ENCODE data around the gene PIP4K2A.
"Not testable (repeated sequence)": the region's sequence is repeated elsewhere in the genome, so short reads cannot be mapped to it uniquely, and the experiment has no call there.

Gene PIP4K2A

DNA sequence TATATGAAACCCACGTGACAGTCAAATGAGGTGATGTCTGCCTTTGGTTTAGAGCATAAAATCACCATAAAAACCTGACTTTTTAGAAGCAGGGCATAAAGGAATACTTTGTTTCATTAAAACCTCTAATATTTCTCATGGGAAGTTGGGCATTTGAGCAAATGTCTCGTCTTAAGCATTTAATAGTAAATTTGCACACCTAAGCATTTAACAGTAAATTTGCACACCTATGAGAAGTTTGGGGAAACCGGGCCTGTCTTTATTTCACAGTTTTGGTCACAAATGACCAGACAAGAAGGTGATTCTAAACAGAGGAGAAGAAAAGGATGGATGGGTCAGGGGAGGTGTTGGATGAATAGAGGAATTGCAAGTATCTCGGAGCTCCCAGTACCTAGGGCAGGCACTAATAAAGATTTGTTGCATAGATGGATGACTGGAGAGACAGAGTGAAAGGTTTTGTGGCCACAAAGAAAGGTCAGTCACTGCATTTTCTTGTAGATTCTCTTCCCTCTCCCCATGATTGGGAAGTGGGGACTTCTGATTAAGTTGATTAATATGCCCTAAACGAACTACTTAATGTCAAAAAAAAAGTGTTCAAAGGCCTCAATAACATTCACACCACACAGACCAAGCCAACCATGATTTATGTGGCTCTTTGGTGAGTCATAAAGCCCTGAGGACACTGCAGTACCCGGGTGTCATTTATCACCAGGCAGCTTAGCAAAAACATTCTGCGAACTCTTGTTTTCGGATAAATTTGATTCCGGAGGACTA, 210.9 kb downstream of the PIP4K2A start:
- DNase-seq = no peak

DNA sequence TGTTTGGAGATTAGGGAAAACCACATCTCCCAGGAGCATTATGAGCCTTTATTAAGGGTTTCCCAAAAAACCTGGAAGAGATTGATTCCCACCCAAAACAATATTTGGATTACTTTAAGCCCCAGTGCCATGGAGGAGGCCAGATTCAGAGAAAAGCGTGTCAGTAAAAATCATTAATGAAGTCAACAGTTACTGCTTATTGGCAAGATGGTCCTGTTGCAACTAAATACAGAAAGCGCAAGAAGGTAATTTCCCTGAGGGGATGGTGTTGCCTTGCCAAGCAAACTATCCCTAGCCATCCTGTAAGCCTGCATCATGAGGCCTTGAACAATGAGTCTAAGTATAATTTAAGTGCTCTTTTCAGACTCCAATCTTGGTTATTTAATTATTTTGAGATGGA, 212.5 kb downstream of the PIP4K2A start:
- no peak for DNase-seq

DNA sequence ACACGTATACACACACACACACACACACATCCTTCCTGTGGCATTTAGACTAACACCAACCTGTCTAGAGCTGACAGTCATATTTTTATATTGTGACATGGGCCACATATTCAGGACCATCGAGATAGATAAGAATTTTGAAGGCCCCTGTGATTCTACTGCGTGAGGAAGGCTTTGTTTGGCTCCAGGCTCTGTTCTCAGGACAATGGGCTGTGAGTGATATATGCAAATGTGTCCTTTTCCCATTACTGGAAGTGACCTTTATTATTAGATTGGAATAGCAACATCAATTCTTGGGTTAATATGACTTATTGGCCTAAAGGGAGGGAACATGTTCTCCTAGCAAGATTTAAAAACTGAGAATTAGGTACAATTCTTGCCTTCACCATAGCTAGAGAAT, 213.0 kb downstream of the PIP4K2A start:
- no peak for DNase-seq

DNA sequence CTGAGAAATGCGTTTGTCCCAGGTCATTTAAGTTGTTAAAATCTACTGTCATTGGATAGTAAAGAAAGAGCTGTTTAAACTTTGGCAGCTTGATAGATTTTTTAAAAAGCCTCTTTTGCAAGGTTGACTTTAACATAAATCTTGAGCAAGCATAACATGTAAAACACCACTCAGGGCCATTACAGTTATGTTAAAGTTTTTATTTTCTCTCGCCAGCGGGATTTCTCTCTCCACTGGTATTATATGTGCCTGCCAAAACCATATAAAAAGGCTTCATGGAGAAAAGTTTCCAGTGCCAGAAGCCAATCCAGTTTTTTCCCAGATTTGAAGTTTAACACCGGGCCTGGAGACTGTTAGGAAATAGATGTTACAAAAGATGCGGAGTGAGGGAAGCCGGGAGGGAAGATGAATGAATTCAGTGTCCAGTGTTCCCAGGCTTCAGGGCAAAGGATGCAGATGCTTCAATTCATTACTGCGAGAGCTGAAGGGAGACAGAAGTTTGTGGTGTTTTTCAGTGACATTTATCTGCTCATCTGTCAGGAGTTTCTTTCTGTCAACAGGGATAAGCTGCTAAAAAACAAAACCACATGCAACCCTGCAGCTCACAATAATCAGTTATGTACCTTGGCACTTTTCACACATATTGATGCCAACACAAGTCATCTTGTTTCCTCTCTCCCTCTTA, 213.6 kb downstream of the PIP4K2A start:
- no peak for DNase-seq

DNA sequence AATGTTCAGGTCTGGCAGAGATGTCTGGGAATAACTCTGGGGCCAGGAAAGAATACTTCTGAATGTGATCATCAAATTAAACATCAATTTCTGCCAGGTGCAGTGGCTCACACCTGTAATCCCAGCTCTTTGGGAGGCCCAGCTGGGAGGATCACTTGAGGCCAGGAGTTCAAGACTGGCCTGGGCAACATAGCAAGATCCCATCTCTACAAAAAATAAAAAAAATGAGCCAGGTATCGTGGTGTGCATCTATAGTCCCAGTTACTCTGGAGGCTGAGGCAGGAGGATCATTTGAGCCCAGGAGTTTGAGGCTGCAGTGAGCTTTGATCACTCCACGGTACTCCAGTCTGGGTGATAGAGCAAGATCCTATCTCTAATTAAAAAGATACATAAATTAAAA, 214.4 kb downstream of the PIP4K2A start:
- DNase-seq = not testable (repeated sequence)

DNA sequence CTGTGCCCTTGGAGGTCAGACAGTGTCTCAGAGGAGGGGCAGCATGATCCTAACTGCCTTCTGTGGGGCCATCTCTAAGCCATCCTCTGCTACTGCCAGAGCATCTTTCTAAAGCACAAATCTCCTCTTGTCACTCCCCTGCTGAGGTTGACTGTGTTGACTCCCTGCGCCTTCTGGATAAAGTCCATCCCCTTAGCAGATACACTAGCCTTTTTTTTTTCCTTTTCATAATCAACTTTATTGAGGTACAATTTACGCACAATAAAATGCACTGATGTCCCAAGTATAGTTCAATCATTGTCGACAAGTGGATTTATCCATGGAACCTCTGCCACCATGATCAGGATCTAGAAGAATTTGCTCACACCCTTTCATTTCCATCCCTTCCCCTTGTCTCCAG, 219.0 kb downstream of the PIP4K2A start:
- DNase-seq = no peak

DNA sequence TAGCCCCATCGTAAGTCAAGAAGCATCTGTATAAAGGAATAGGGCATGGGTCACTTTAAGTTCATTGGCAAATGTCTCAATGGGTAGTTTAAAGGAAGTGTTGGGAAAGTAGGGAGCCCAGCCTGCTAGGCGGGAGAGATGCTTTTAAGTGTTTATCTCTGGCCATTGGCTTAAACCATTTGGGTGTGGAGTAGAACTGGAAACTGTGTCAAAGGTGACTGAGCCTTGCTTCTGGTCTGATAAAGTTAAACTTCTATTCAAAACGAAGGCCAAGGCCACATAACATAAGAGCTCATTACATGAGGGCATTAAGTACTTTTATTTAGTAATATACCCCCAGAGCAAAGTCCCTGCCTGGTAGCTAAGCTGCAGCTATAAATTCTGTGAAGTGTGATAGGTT, 220.4 kb downstream of the PIP4K2A start:
- no peak for DNase-seq

DNA sequence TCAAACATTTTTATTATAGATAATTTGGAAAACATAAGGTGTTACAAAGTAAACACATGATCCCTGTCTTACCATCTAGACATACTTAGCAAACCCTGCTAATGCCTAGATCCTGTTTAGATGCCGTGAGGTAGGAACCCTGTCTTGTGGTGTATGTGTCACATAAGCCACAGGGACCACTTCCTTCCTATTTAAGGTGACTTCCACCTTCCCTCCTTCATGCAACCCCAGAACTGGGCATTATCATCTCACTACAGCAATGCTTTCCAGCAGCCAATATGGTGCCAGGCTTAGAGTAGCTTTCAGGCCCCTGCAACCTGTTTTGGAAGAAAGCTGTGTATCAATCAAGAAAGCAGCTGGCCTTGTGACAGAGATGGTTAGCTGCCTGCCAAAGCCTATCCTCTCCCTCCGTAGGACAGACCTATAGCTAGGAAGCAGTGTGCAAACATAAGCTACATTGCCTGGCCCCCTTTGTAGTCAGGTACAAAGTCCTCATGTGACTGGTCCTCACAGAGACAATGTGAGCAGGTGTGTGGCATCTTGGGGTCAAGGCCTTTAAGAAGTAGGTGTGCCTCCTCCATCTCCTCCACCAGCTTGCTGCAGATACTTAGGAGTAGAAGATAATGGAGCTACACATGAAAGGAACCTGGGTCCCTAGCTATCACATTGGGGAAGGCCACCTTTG, 222.3 kb downstream of the PIP4K2A start:
- peak; percentile 63 for DNase-seq

DNA sequence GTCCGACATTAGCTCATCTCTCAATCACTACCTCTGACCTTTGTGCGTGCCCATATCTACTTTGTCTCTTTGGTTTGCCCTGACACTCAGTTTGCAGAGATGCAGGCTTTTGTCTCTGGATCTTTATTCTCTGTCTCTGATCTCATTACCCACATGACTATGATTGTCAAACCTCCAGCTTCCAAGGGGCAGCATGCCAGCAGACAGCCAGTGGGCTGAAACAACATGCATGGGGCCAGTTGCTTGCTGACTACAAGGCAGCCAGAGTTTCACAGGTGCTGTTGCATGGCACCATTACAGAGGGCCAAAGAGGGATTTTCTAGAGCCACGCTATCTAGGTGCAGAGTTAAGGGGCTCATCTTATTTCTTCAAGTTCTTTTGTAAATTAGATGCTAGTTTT, 222.9 kb downstream of the PIP4K2A start:
- no peak for DNase-seq

DNA sequence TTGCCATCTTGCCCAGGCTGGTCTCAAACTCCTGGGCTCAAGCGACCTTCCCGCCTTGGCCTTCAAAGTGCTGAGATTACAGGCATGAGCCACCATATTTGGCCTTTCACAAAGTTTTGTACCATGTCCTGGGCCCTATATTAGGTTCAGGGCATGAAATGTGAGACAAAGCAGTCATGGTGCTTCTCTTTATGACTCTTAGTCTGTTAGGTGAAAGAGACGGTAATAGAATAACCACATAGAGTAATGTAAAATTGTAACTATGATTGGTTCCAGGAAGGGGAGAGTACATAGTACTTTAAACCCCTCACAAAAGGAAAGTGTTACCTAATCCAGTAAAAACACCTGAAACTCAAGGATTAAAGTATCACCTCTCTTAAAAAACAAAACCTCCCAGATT, 224.4 kb downstream of the PIP4K2A start:
- no peak for DNase-seq

DNA sequence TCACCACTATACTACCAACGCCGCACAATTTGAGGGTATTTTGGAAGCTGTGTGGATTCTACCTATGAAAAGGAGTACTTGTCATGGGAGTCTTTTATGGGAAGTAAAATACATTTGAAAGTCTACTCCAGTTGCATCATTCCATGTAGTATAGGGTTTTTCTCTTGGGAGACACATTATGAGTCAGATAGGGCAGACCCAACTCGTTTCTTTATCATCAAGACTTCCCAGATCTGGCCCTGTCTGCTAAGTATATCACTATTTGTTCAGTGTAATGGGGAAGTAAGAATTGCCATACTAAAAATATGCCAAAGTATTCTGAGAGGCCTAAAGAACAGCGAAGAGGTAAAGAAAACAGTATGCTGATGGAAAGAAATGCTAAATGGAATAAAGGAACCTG, 224.9 kb downstream of the PIP4K2A start:
- DNase-seq = no peak

DNA sequence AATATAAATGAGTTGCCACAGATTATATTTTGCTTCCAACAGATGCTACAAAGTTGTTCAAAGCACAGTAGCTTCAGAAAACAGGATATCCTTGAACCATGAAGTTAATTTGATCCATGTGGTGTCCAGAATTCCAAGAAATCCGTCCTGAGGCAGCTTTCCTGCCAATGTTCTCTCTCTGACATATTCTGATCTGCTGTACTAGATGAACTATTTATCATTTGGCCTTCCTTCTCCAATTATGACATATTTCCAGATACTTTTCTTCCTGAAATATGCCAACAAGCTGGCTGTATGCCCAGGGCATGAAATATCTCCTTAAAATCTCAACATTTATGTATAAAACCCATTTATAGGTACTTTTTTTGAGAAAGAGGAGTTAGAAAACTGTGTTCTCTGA, 227.9 kb downstream of the PIP4K2A start:
- DNase-seq = no peak

Measured in activated CD4-positive, alpha-beta T cell treated with anti-CD3 and anti-CD28 coated beads, Interleukin-2, Interleukin-6, amounts not matched to agents 100 ng/mL and 50 ng/mL, durations not matched to agents 16 hours and 8 hours (primary cell).